ENCODE measurements around the gene PTDSS2.
"Not testable (repeated sequence)": the region's sequence is repeated elsewhere in the genome, so short reads cannot be mapped to it uniquely, and the experiment has no call there.

The PTDSS2 gene

DNA sequence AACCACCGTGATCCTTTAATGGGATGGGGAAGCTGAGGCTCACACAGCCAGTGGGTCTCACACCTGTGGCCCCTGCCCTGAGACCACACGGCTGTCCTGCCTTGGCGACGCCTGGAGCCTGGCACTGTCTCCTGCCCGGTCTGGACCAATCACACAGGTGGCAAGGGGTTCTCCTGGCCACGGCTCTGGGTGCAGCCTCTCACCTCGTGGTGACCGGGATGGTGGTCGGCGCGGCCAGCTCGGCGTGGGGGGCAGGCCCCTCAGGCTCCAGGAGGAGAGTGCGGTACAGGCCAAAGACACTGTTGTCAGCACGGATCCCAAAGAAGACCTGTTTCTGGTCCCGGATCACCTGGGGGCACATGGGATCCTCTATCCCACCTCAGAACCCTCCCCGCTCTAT is 17.0 kb upstream of the PTDSS2 start:
- DNase-seq (ENCODE audit: low spot score), result no peak

DNA sequence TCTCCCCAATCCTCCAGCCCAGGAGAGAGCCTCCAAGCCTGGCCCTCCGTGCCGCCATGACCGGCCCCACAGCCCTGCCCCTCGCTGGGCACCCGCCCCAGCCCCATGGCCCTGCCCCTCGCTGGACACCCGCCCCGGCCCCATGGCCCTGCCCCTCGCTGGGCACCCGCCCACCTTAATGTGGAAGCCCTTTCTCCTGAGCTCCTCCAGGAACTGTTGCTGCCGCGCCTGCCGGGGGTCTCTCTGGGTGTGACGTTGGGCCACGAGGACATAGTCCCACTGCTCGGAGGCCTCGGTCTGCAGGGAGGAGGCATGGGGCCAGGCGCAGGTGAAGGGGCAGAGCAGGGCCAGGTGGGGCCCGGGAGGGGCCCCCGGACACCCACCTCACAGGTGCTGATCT is 16.4 kb upstream of the PTDSS2 start:
- DNase-seq (ENCODE audit: low spot score), result no peak

DNA sequence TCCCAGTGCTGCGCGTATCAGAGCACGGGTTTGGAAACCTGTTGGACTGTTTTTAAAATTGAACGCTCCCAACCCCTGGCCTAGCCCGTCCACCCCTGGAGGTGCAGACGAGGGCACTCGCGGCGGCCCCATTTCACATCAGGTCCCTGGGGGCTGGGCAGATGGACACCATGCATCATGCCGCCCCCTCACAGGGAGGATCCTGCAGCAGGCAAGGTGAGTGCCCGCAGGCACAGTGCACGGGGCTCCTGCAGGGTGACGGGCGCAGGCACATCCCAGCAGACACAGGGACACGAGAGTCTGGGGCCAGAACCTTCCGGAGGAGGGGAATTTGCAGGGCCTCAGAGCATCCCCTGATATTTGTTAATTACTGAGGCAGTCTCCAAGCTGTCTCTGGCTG is 15.6 kb upstream of the PTDSS2 start:
- DNase-seq (ENCODE audit: low spot score), result no peak

DNA sequence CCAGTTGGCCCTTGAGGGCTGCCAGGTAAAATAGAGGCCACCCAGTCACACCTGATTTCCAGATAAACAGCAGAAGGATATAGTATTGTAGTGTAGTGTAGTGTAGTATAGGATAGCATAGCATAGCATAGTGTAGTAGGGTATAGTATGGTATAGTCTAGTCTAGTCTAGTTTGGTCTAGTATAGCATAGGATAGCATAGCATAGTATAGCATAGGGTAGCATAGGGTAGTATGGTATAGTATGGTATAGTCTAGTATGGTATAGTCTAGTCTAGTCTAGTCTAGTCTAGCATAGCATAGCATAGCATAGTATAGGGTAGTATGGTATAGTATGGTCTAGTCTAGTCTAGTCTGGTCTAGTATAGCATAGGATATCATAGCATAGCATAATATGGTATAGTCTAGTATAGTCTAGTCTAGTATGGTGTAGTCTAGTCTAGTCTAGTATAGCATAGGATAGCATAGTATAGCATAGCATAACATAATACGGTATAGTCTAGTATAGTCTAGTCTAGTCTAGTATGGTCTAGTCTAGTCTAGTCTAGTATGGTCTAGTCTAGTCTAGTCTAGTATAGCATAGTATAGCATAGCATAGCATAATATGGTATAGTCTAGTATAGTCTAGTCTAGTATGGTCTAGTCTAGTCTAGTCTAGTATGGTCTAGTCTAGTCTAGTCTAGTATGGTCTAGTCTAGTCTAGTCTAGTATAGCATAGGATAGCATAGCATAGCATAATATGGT is 14.9 kb upstream of the PTDSS2 start:
- not testable (repeated sequence) for DNase-seq (ENCODE audit: low spot score)

DNA sequence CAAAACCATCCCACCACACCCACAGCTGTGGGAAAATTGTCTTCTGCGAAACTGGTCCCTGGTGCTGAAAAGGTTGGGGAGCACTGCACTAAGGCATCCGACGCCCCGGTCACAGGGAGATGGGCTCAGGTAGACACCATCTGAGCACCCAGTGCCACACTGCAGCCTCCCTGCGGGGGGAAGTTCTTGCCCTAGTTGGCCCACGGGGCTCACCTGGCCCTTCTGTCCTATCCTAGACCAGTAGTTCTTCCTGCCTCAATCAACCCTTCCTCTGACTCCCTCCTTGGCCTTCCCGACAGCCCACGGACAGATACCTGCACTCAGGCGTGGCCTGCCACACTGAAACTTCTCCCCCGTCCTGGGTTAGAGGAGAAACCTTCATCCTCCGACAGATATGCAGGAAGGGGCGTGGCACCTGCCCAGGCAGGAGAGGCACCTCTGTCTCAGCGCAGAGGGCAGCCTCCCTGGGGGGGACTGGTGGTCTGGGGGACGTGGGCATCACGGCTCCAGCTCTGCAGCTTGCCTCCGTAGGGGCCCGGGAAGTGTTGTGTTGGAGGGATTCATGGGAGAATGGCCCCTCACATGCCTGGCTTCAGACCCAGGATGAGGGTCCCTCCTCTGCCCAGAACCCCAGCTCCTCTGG is 12.7 kb upstream of the PTDSS2 start:
- no peak for DNase-seq (ENCODE audit: low spot score)

DNA sequence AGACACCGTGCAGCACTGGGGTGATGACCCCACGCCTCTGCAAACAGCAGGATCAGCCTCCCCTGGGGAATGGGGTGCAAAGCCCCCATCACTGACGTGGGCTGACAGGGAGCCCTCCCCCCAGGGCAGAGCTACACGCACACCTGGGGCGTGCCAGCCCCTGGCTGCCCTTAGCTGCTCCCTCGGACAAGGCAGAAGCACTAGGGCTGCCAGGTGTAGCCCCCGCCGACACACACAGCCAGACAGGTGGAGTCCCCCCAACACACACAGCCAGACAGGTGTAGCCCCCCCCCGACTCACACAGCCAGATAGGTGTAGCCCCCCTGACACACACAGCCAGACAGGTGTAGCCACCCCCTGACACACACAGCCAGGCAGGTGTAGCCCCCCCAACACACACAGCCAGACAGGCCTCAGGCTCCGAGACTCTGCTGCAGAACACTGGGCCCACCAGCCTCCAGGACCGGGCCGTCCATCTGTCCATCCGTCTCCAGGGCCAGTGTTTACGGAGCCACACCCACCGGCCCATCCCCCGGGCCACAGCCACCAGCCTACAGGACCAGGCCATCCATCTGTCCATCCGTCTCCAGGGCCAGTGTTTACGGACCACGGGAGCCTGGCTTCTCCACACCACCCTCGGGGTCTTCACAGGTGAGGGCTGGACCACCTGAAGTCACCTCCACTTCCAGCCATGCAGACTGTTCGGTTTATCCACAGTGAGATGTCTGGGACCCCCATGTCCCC is 11.8 kb upstream of the PTDSS2 start:
- DNase-seq (ENCODE audit: low spot score), result no peak

DNA sequence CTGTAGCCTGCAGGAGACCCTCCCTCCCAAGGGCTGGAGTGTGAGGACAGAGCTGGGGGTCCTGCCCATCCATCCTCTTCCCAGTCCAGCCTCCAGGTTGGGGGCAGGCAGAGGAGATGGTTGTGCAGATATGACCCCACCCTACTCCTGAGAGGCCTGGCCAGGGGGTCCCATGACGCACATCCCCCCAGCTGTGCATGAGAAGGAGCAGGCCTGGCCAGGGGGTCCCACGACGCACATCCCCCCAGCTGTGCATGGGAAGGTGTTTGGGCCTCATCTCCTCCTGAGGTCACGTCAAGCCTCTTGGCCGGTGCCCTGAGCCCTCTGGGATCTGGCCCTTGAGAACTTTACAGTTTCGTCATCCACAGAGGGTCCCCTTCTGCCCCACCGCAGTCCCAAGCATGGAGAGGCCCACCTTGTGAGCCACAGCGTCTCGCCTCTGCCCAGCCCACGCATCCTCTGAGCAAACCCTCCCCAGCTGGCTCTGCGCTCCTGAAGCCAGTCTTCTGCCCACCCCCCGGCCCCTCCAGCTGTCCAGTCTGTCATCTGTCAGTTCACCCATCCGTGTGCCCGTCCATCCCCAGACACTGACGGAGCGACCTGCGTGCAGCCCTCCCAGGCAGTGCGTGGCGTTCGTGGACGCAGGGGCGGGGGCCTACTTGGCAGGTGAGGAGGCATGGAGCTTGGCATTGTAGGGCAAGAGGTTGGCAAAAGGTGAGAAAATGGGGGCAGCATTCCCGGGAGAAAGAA is 10.6 kb upstream of the PTDSS2 start:
- DNase-seq (ENCODE audit: low spot score), result no peak

DNA sequence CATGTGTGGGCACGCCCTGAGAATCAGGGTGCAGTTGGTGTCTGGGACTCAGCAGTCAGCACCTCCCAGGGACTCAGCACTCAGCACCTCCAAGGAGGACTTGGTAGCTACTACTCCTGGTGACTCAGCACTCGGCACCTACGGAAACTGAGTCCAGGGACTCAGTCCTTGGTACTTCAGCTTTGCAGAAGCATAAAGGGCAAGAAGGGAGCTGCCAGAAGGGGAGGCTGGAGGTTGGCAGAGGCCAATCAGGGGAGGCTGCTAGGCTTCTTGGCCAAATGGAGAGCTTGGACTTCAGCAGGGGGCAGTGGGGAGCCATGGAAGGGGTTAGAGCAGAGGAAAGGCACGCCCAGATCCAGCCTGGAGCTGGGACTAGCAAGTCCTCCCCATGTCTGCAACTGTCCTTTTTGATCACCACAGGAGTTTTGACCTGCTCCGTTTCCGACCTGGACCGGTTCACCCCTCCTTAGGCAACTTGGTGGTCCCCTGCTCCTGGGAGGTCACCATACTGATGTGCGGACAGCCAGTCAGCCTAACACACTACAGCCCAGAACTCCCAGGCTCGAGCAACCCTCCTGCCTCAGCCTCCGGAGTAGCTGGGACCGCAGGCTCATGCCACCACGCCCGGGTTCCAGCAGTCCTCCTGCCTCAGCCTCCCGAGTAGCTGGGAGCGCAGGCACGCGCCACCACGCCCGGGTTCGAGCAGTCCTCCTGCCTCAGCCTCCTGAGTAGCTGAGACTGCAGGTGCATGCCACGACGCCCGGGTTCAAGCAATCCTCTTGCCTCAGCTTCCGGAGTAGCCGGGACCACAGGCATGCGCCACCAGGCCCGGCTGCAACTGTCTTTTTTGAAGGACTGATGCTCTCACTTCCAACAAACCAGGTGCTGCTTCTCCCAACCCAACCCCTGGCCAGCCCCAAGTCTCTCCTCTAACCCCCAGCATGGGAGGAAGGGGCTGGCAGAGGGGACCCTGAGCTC is 9.7 kb upstream of the PTDSS2 start:
- DNase-seq (ENCODE audit: low spot score), result no peak

DNA sequence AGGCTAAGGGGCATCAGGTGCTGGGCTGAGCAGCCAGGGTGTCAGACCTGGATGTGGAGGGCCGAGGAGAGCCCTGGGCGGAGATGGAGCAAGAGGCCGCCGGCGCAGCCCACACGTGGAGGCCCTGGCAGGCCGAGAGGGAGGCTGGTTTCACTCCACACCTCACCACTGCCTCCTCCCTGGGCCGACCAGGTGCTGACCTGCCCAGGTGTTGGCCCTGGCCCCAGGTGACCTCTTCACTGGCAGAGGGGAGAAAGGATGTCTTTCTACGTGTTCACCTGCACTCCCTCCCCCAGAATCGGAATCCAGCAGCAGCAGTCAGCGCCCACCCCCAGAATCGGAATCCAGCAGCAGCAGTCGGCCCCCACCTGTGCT is 9.0 kb upstream of the PTDSS2 start:
- no peak for DNase-seq (ENCODE audit: low spot score)

DNA sequence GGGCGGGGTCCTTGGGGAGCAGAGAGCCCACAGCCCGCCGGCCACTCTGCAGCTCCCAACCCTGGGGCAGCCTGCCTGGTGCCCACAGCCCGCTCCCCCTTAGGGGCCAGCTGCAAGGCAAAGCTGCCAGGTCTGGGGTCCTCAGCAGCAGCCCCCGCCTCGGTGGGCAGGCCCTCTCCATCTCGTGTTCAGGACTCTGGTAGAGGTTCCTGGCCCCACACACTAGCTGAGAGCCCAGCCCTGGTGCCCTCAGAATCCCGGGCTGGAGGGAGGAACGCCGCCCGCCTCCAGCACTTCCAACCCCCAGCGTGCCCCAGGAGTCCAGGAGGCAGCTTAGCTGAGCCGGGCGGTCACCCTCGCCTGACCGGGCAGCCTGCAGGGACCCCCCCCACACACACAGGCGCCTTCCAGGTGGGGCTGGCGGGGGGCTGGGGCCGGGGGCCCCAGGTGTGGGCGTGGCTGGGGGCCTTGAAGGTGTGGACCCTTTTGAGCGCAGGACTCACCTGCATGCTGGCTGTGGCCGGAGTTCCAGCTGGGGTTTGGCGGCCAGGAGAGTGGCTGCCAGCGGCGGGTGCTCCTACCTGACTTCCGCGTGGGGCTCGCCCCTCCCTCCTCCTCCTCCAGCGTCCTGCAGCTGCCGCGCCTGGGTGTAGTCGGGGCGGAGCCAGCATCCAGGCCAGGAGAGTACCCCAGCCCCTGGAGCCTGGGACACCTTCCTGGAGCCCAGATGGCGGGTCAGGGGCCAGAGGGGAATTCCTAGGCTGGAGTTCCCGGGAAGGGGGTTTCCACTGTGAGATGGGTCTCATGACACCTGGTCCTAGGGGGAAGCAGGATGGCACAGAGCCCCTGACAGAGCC is 8.4 kb upstream of the PTDSS2 start, which contains the start of gene ANO9:
TSS of gene ANO9 (minus strand) at position 594 of the 857 bp plus-strand sequence. CDS start at position 509, 85 bp downstream.
- DNase-seq (ENCODE audit: low spot score), result no peak

DNA sequence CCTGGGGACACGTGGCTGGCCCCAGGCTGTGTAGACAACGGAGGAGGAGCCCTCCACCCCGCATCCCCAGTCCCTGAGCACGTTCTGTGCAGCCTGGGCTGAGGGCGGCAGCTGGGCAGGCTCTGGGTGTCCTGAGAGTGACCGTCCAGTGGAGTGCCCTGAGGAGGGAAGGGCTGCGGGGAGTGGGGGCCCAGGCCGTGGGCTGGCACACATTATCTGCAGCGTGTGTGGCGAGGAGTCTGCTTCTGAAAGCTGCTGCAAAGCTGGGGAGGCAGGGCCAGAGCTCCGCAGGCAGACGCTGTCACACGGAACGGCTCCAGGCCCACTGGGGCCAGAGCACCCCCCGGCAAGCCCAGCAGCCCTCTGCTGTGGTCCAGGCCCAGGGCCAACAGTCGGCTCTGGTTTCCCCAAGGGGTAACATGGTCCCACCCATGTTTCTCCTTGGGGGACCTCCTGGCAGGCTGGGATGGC is 7.4 kb upstream of the PTDSS2 start:
- no peak for DNase-seq (ENCODE audit: low spot score)

DNA sequence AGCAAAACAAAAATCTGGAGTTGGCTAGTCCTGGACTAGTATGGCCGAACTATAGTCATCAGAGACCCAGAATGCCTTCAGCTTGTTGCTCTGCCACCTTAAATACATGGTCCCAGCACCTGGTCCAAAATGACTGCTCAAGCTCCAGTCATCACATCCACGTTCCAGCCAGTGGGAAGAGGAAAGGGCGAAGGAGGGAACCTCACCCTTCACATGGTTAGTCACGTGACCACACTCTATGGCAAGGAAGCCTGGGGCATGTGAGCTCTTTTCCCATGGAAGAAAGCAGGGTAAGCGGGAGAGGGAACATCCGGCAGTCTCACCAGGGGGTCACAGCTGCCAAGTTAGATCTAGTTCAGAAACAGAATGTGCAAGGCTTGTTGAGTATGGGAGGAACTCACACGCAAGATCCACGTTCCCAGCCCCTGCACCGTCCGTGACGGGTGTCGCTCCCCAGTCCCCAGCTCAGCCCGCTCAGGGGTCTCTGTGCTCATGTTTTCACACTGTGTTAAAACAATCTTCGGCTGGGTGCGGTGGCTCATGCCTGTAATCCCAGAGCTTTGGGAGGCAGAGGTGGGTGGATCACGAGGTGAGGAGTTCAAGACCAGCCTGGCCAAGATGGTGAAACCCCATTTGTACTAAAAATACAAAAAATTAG is 6.4 kb upstream of the PTDSS2 start:
- no peak for DNase-seq (ENCODE audit: low spot score)

DNA sequence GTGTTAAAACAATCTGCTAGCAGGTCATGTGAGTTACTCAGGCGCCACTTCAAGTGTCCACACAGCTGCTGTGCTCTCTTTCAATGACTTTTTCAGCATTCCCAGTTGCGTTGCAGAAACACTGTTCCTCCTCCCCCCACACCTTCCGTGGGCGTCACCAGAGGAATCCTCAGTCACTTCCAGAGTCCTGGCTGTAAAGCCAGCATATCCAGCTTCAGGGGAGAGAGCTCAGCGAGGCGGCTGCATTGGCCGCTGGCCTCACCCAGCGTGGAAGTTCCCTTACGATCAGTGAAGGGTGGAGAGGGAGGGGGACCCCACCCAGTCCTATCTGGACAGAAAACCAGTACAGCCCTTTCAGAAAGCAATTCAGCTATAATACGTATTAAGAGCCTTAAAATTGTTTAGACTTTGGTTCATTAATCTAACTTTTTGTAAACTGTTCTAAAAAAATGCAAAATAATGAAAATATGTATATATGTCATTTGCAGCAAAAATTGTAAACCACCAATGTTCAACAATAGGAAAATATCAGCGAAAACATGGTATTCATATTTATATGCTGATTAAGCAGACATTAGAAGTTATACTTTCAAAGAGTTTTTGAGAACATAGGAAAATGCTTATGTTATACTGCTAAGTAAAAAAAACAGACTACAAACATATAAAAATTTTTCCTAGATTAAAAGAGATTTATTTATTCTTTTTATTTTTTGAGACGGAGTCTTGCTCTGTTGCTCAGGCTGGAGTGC is 5.5 kb upstream of the PTDSS2 start:
- DNase-seq (ENCODE audit: low spot score), result no peak

DNA sequence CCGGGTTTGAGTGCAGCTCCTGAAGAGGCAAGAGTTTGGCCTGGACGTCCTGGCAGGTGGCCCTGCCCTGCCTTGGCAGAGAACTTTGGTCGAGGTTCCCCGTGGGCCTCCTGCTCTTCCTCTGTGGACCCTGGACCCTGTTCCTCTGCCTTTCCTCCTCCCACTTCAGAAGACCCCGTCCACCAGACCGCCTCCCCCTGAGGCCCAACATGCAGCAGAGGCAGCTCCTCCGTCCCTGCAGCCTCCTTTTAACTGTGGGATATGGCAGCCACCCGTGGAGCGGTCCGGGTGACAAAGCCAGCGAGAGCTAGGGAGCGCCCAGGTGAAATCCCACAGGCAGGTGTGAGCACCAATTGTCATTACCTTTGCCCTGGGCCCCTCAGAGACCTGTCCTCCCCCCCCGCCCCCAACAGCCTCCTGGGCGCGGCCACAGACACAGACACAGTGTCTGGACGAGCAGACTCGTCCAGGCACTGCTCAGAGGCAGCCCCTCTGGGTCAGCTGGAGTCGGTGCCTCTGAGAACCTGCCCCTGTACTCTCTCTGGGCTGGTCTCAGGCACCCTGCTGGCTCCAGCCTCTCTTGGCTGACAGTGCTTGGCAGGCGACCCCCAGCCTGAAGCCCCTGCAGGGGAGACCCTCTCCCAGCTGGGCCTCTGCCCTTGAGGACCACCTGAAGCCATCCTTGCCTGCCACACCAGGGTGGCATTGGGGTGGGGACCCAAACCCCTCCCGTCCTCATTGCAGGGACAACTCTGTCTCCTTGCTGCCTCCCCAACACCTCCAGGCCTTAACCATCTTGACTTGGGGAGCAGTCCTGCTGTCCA is 4.1 kb upstream of the PTDSS2 start:
- no peak for DNase-seq (ENCODE audit: low spot score)

DNA sequence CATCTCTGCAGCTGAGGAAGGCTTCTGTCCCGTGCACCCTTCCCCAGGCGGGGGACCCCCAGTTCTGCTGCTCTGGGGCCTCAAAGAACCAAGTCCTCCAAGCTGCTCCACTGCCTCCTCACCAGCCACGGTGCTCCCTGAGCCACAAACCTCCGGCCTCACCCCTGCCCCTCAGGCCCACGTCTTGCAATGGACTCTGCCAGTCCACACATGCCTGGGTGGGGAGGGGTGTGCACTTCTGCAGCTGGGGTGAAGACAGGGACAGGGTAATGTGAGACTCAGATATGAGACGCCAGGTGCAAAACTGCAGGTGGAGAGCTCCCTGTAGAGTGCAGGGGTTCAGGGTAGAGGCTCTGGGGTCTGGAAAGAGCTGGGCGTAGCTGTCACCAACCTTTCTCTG is 3.2 kb upstream of the PTDSS2 start:
- no peak for DNase-seq (ENCODE audit: low spot score)

DNA sequence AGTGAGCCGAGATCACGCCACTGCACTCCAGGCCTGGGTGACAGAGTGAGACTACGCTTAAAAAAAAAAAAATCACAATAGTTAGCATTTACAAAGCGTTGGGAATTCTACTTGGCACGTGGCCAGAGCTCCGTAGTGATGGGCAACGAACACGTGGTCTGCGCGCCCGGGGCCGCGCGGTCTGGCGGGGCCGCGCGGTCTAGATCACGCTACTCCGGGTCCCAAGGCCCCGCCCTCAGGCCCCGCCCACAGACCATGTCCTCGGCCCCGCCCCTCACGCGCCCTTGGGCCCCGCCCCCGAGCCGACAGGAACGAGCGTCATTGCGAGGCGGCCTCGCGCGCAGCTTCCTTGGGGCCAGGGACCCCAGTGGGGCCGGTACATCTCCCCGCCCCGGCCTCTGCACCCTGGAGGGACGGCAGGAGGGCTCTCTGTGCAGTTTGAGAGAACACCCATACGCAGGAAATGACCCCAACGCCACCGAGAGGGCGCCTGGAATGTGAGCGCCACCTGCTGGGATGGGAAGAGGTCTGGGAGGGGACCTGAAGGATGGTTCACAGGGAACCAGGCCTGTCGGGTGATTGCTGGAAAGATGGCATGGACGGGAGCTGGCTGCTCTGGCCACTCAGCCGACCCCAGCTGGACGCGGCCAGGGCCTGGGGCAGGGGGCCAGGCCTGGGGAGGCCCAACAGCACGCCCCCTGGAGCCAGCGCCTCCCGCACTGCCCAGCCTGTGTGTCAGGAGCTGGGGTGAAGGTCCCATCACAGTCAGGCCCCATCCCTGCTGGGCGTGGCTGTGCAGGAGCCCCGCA is 2.0 kb upstream of the PTDSS2 start:
- peak; percentile 95 for DNase-seq (ENCODE audit: low spot score)

DNA sequence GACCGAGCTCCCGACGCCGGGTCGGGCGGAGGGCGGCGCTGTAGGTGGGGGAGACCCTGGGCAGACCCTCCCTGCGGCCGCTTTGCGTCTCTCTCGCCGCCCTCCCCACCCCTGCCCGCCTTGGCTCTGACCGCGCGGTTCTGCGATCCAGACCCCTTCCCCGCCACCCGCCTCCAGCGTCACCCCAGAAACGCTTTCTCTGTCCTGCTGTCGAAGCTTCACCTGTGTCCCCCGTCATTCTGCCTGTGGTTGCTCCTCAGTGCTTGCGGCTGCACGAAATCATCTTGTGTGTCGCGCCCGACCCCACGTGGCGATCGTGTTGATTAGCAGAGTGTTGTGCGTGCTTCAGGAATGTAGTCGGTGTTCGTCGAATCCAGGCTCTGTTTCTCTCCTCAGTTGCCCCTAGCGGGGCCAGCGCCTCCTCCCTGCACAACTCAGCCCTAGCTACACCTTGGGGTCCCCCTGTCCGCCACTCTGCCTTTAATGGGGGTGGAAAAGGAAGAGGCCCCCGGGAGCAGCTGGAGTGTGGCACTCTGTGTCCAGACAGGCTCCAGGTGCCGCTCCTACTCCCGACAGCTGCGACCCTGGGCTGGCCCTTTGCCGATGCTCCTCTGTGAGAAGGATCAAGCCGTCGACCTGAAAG is 851 bp downstream of the PTDSS2 start:
- peak; percentile 80 for DNase-seq (ENCODE audit: low spot score)
